T-helper 9 cell (primary cell): Measurements from ENCODE around the gene ERC1.

Experiments used
- DNase-seq: peaks from one replicate; pipeline ENCODE4 v3.0.0-alpha.2; 2020
- total RNA-seq, 2 donors: gene quantifications; one replicate each; lab custom pipeline; 2026; lab: John Stamatoyannopoulos, UW

ERC1 gene
- total RNA-seq, result 48.7 to 53.6 reads per million in 2 donors

DNA sequence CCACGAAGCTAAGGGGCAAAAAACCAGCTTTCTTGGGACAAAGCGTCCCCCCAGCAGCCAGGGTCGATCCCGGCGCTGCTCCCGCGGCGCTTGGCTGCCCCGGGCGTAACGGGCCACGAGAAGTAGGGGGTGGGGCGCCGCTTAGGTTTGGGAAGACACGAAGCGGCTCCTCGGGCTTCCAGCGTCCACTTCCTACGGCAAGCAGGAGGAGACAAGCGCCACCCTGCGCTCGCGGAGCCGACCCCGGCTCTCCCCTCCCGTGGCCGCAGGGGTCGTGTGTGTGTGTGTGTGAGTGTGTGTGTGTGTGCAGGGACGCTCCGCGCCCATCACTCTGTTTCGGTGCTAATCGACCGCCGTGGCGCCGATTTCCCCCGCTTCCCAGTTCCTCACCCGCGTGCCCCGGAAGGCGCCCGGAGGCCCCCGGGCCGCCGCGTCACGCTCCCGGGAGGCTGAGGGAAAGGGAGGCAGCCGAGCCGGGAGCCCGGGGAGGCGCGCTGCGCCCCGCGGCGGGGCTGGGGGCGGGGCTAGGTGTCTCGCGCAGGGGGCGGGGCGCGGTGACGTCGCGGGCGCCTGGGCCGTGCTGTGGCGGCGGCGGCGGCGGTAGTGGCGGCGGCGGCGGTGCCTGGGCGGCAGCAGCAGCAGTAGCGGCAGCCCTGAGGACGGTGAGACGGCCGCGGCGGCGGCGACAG lies at the start of gene ERC1:
Gene ERC1, plus strand, starts transcription at position 563 of the 689 bp plus-strand sequence. CDS start 36,681 bp downstream, outside the sequence.
- DNase-seq, result peak; percentile 84

GRCh38 chr12:943051-943450 lies 48.0 kb upstream of the ERC1 start:
- DNase-seq, result no peak

DNA sequence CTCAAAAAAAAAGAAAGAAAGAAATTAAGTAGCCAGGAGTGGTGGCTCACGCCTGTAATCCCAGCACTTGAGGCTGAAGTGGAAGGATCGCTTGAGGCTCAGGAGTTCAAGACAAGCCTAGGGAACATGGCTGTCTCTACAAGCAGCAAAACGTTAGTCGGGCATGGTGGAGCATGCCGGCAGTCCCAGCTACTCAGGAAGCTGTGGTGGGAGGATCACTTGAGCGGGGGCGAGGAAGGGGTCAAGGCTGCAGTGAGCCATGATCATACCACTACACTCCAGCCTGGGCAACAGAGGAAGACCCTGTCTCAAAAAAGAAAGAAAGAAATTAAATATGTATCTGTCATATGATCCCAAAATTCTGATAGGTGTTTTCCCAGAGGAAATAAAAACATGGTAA lies 46.8 kb upstream of the ERC1 start:
- no peak for DNase-seq

DNA sequence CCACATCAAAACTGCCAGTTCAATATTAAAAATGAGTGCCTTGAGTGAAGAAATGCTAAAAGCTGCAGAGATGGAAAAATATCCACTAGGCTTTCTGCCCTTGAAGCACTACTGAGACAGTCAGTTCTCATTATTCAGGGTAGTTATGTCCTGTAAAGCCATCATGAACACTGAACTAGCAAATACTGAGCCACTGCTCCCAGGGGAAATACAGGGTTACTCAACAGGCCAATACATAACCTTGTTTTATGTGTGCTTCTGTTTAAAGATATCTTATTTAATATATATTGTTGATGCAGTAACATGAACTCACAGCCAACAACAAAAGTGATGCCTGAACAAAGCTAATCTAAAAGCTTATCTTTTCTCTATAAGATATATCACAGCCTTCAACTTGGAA lies 44.8 kb upstream of the ERC1 start:
- no peak for DNase-seq

GRCh38 chr12:946631-947030 lies 44.4 kb upstream of the ERC1 start:
- DNase-seq, result no peak

DNA sequence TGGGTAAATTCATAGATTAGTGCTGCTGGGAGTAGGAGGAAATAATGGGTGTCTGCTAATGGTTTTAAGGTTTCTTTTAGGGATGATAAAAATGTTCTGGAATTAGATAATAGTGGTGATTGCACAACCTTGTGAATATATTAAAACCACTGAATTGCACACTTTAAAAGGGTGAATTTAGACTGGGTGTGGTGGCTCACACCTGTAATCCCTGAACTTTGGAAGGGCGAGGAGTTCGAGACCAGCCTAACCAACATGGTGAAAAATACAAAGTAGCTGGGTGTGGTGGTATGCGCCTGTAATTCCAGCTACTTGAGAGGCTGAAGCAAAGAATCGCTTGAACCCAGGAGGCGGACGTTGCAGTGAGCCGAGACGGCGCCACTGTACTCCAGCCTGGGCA lies 42.8 kb upstream of the ERC1 start:
- no peak for DNase-seq

DNA sequence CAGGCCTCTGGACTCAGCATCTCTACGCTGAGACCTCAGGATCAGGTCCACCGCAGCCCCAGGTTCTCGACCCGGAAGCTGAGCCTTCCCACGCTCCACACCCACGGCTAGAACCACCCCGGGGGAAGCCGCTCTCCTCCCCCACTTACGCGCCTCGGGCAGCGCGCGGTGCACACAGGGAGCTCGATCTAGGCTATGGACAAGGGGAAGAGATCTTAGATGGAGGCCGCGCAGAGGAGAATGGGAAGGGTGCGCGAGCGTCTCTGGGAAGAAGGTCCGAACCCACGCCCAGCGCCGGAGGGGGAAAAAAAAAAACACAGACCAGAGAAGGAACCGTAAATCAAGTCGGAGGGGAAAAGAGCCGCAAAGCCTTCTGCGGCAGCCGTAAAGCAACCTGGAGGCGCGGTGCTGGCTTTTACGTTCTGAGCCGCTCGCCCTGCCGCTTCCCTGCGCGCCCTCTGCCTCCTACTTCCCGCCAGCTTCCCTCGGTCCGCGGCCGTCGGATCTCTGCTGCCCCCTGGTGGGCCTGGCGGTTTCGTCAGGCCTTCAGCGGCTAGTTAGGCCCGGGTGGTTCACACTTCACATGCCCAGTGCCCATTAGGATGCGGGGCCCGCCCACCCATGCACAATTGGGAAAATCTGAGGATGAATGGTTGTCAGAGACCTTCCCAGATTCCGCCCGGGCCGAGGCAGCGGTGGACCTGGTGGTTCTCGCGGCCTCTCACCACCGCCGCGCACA lies 41.4 kb upstream of the ERC1 start, which contains the start of gene RAD52:
Gene RAD52, minus strand, starts transcription at position 242 of the 739 bp plus-strand sequence. CDS start 16,636 bp downstream, outside the sequence.
- DNase-seq, result peak; percentile 99

GRCh38 chr12:951176-951575 lies 39.8 kb upstream of the ERC1 start:
- no peak for DNase-seq

- DNase-seq, result no peak
These were observed 37.2 kb upstream of the ERC1 start for GRCh38 chr12:953776-954175.

DNA sequence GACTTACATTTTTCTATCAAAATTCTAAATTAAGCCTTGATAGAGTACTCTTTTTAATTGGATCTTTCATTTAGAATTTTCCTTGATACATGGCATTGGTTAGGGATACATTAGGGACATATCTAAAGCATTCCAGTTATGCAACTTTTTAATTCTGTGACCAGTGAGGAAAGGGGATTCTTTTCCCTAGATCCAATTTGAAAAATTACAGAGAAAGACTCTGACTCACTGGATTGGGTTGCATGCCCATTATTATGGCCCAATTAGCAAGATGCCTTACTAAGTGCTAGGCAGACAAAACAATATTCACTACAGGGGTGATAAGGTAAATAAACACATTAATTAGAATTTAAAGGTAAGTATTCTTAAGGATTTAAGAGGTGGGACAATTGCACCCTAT lies 36.3 kb upstream of the ERC1 start:
- DNase-seq, result no peak

GRCh38 chr12:955939-956338 lies 35.1 kb upstream of the ERC1 start:
- no peak for DNase-seq

DNA sequence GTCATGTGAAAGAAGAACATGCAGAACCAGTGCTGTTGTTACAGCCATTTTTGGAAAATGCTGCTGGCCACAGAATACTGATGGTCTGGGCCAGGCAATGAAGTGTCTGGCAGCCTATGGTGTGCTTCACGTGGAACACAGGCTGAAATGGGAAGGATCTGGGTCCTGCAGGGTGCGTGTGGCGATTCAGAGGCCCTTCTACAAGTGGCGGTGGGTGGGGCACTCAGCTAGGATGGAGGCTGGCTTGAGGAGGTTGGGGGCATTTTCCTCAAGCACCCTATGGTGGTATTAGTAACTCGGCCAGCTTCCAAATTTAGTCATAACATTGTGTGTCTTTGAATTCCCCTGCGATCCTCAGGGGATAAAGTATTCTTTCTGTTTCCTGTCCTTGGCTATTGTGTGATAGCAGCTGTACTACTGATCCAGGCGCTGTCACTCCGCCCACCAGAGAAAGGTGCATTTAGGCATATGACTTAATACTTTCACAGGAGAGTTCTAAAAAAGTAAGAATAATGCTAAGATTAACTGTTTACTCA lies 32.4 kb upstream of the ERC1 start:
- no peak for DNase-seq

- DNase-seq, result no peak
These were observed 24.3 kb upstream of the ERC1 start for GRCh38 chr12:966724-967123.

- no peak for DNase-seq
These were observed 23.4 kb upstream of the ERC1 start for GRCh38 chr12:967641-968040.

- DNase-seq, result no peak
These were observed 22.5 kb upstream of the ERC1 start for GRCh38 chr12:968545-968944.

DNA sequence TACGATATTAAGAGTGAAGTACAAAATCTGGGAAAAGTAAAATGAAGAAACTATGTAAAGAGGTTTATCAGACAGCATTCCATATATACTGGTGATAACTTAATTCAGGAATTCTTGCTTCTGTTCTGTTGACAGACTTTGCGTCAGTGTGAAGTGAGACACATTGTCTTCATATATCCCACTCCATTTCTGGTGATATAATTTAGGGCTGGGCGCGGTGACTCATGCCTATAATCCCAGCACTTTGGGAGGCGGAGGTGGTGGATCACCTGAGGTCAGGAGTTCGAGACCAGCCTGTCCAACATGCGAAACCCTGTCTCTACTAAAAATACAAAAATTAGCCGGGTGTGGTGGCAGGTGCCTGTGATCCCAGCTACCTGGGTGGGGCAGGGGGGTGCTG lies 21.2 kb upstream of the ERC1 start:
- DNase-seq, result no peak

DNA sequence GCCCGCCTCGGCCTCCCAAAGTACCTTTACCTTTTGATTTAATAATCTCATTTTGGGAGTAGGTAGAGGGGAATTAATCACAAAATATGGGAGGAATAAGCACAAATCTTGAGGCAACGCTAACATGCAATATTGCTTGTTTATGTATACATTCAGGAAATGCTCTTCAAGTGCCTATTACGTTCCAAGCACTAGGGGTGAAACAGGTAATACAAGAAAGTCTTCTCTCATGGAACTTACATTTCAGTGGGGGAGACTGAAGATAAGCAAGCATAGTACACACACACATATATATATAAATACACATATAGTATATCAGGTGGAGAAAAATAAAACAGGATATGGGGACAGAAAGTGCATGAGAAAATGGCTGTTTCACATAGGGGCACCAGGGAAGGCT lies 19.0 kb upstream of the ERC1 start:
- DNase-seq, result no peak

GRCh38 chr12:974271-974862 lies 16.7 kb upstream of the ERC1 start:
- no peak for DNase-seq

- no peak for DNase-seq
These were observed 14.4 kb upstream of the ERC1 start for GRCh38 chr12:976644-977043.

DNA sequence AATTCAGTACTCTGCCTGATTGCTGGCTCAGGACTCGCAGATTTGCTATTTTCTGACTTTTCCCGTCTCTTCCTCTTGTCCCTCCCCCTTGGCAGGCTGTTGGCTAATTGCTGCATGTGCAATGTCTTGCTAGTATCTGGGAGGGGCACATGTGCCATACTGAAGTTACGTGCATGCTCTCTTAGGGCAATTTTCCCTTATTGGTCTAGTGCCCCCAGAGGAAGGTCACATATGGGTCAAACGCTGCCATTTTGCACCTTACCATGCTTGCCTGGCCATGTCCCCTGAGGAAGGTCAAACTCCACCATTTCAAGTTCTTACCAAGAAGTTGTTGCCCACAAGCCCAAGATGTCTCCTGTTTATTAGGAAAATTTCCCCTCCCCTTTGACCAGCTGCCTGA lies 13.9 kb upstream of the ERC1 start:
- DNase-seq, result no peak

DNA sequence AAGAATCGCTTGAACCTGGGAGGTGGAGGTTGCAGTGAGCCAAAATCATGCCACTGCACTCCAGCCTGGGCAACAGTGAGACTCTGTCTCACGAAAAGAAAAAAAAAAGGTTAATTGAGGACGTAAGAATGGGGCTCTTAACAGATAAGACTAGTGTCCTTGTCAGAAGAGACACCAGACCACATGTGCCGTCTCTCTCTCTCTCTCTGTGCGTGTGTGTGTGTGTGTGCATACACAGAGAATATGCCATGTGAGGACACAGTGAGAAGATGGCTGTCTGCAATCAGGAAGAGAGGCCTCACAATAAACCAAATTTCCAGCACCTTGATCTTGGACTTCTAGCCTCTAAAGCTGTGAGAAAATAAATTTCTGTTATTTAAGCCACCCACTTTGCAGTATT lies 11.7 kb upstream of the ERC1 start:
- no peak for DNase-seq

GRCh38 chr12:981176-981828 lies 9.7 kb upstream of the ERC1 start:
- DNase-seq, result no peak

DNA sequence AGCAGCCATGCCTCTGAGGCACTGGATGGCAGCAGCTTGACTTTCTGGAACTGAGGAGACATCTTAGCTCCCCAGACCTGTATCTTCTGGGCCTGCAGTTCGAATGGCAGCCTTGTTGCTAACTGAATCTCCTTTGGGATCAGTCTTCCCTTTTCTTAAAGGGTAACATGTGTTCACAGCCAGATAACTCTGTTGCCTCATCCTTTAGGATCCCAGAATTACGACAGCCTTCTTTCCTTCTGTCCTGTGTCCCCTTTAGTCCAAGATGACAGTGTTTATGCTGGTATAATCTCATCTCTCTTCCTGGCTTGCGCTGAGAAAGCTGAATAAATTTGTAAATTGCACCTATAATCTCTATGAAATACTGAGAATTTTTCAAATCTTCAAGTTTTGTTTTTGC lies 9.1 kb upstream of the ERC1 start:
- DNase-seq, result no peak
